ENCODE measurements around the gene FAM47E. TPM values are rescaled to one million over a fixed set of nuclear protein-coding genes. Genes with fewer than 3 reads are reported as not detected.

The FAM47E gene
- total RNA-seq, 1 donor from 2014 or later: 0.49 TPM

DNA sequence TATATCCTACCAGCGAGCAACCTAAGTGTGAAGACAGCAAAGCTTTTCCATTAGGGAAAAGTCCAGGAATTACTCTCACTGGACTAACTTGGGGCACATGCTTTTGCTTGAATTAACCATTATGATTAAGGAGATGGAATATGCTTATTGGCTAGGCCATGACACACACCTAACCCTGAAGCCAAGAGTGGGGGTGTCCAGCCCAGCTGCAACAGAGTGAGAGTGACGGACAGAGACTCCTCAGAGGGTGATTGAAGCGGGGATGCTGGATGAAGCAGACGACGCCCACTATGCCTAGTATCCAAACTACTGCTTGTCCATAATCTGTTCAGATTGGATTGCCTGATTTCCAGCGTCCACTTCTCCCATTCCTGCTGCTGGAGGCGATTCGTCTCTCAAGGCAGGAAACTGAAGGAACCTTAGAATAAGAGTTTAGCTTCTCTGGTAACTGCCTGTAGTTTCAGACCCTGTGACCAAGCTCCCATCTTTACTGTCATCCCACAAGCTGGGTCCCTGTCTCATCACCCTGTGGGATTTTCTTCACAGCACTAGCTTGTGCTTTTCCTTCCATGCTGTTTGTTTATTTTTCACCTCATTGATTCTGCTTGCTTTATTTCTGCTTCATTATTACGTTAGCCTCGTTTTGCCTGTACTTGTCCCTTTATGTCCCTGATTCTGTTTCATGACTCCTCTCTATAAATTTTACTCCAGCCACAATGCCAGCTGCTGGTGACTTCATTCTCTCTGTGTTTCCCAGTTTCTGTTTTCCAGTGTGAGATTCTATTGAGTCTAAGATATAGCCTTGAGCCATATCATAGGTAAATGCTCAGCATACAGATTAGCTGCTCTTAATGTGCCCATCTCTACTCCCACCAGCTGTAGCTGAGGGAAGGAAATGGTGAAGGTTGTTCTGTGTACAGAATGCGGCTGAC lies 19.0 kb downstream of the FAM47E start:
- TF ChIP-seq POLR2AphosphoS5 (IDR thresholded peaks at IDR 0.05; ENCODE audit: insufficient read depth in 1 of 2, low read depth in 1 of 2) (no peak), POLR2A (IDR thresholded peaks at IDR 0.05) (no peak)
- TF ChIP-seq, protein P1, sequence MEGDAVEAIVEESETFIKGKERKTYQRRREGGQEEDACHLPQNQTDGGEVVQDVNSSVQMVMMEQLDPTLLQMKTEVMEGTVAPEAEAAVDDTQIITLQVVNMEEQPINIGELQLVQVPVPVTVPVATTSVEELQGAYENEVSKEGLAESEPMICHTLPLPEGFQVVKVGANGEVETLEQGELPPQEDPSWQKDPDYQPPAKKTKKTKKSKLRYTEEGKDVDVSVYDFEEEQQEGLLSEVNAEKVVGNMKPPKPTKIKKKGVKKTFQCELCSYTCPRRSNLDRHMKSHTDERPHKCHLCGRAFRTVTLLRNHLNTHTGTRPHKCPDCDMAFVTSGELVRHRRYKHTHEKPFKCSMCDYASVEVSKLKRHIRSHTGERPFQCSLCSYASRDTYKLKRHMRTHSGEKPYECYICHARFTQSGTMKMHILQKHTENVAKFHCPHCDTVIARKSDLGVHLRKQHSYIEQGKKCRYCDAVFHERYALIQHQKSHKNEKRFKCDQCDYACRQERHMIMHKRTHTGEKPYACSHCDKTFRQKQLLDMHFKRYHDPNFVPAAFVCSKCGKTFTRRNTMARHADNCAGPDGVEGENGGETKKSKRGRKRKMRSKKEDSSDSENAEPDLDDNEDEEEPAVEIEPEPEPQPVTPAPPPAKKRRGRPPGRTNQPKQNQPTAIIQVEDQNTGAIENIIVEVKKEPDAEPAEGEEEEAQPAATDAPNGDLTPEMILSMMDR (IDR thresholded peaks at IDR 0.05): no peak
- intact Hi-C loops (cut with DNase I): no loop called here
- H3K27me3 ChIP-seq: no peaks in the 10 kb centered on the region
- no peak overlapping the region for H3K4me3 ChIP-seq
- H3K27ac ChIP-seq: no peak overlapping the region
- no peaks in the 10 kb centered on the region for H3K9me3 ChIP-seq
- H3K4me1 ChIP-seq: no peaks in the 10 kb centered on the region
- DNase-seq (ENCODE audit: extremely low spot score in 2 of 2): no peak
- no peaks in the 10 kb centered on the region for H3K36me3 ChIP-seq

DNA sequence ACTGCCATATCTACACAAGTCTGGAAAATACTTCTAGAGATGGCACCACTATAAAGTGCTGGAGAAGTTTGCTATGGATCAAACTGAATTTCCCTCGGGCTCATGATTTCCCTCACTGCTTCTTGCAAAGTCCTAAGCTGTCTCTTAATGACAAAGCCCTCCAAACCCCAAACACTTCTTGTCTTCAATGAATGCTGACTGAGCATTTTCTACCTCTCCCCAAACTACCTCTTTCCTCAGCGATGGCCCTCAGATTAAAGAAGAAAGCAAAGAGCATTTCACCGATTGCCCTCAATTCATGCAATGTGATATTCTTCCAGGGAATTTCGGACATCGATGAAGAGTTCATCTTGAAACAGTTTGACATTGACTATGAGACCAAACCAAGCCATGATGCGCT lies 19.7 kb downstream of the FAM47E start:
- Histone ChIP-seq H3K27ac (no peak overlapping the region), H3K4me3 (no peak overlapping the region), H3K36me3 (no peaks in the 10 kb centered on the region), H3K9me3 (no peaks in the 10 kb centered on the region), H3K27me3 (no peaks in the 10 kb centered on the region), H3K4me1 (no peaks in the 10 kb centered on the region)
- intact Hi-C loops (cut with DNase I): no loop called here
- DNase-seq (ENCODE audit: extremely low spot score in 2 of 2): no peak
- TF ChIP-seq POLR2A (IDR thresholded peaks at IDR 0.05) (no peak), POLR2AphosphoS5 (IDR thresholded peaks at IDR 0.05; ENCODE audit: insufficient read depth in 1 of 2, low read depth in 1 of 2) (no peak)
- TF ChIP-seq, protein P1 (IDR thresholded peaks at IDR 0.05): no peak

DNA sequence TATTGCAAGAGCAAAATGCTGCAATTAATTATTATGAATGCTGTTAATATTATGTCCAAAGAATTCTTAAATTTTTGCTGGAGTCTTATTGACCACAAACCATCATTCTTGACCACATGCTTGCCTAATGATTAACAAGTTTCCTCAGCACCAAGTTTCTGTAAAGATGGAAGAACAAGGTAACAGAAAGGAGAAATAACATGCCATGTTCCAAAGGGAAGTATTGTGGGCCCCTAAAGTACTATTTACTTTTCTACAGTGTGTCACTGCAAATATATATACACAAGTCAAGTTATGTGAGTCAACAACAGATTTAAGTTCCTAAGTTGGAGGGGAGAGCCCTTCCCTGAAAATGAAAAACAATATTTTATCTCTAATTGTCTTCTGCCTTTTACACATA lies 20.6 kb downstream of the FAM47E start:
- Histone ChIP-seq H3K4me1 (no peaks in the 10 kb centered on the region), H3K9me3 (no peaks in the 10 kb centered on the region), H3K4me3 (no peak overlapping the region), H3K36me3 (no peaks in the 10 kb centered on the region), H3K27ac (no peak overlapping the region), H3K27me3 (no peaks in the 10 kb centered on the region)
- DNase-seq (ENCODE audit: extremely low spot score in 2 of 2): no peak
- TF ChIP-seq POLR2A (IDR thresholded peaks at IDR 0.05): no peak
- TF ChIP-seq, protein P1 (IDR thresholded peaks at IDR 0.05): no peak
- no peak for TF ChIP-seq POLR2AphosphoS5 (IDR thresholded peaks at IDR 0.05; ENCODE audit: insufficient read depth in 1 of 2, low read depth in 1 of 2)
- intact Hi-C loops (cut with DNase I): no loop called here

DNA sequence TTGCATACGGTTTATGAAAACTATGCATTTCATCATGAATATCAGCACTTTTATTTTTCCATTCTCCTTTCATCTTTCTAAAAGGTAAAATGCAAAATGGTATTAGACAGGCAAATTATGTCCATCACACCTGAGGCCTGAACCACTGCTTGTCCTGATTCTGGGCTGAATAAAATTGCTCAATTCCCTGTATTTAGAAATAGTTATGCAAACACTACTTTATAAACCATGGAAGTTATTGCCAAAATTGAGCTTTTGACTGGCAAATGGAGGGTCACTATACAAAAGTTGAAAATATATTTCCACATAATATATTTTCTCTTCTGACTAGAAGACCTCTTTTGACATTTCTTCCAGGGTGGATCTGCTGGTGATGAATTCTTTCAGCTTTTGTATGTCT lies 21.1 kb downstream of the FAM47E start:
- intact Hi-C loops (cut with DNase I): no loop called here

More for the DNA sequence above, 21.1 kb downstream of the FAM47E start:
- Histone ChIP-seq H3K27ac (no peak overlapping the region), H3K4me3 (no peak overlapping the region), H3K9me3 (no peaks in the 10 kb centered on the region), H3K4me1 (no peaks in the 10 kb centered on the region), H3K27me3 (no peaks in the 10 kb centered on the region), H3K36me3 (no peaks in the 10 kb centered on the region)
- no peak for DNase-seq (ENCODE audit: extremely low spot score in 2 of 2)
- TF ChIP-seq POLR2A (IDR thresholded peaks at IDR 0.05) (no peak), POLR2AphosphoS5 (IDR thresholded peaks at IDR 0.05; ENCODE audit: insufficient read depth in 1 of 2, low read depth in 1 of 2) (no peak)
- TF ChIP-seq, protein P1 (IDR thresholded peaks at IDR 0.05): no peak
